HL-60 (cell line): Measurements from ENCODE around the gene ACTR6.

Experiments
- DNase-seq, 2 experiments: peaks; one replicate each; pipeline ENCODE4 v3.0.0-alpha.2; 2010 to 2020; ENCODE audit warnings: low read depth in 1 of 2, low spot score in 1 of 2
- H3K27ac ChIP-seq: fragments of 250-450 bp; sonication (Bioruptor Pico); replicated peaks from 2 replicates; pipeline ENCODE4 v1.5.1; 2020; ENCODE audit warnings: mild to moderate bottlenecking, moderate library complexity
- H3K27me3 ChIP-seq: fragments of 250-450 bp; sonication (Bioruptor Pico); 2 replicates; pipeline ENCODE4 v1.5.1; 2021; ENCODE audit warnings: mild to moderate bottlenecking, moderate library complexity; ENCODE audit not compliant: insufficient read depth, poor library complexity, severe bottlenecking
- H3K4me3 ChIP-seq: replicated peaks from 2 replicates; pipeline ENCODE4 v1.5.1; 2011; ENCODE audit warnings: mild to moderate bottlenecking, control low read depth, low read length; ENCODE audit not compliant: insufficient read depth
- CTCF ChIP-seq: IDR thresholded peaks from one replicate; pipeline ENCODE4 v1.5.1; 2011; ENCODE audit warnings: low read length, control low read depth, inconsistent platforms; ENCODE audit not compliant: insufficient read depth
- GABPA ChIP-seq: IDR thresholded peaks from 2 replicates; pipeline ENCODE4 v1.6.1; 2012; ENCODE audit warnings: low read depth
- POLR2AphosphoS5 ChIP-seq: IDR thresholded peaks from 2 replicates; pipeline ENCODE4 v1.6.1; 2012; ENCODE audit warnings: low read depth
- REST ChIP-seq: IDR thresholded peaks from 2 replicates; pipeline ENCODE4 v1.6.1; 2012; ENCODE audit warnings: low read depth; ENCODE audit not compliant: insufficient replicate concordance
- SPI1 ChIP-seq: IDR thresholded peaks from 2 replicates; pipeline ENCODE4 v1.6.1; 2012; ENCODE audit warnings: low read depth, mild to moderate bottlenecking, borderline replicate concordance

Gene ACTR6

GRCh38 chr12:100197486-100197885, 3.1 kb upstream of the ACTR6 start:
- no peak overlapping the region for H3K4me3 ChIP-seq
- TF ChIP-seq SPI1 (no peak), CTCF (no peak), REST (no peak), GABPA (no peak), POLR2AphosphoS5 (no peak)
- no peak for DNase-seq
- no peak overlapping the region for H3K27ac ChIP-seq
- no peaks in the 10 kb centered on the region for H3K27me3 ChIP-seq

- H3K27ac ChIP-seq, result peak overlapping the region; percentile 74; the same call in 1 of the 2 replicates
- DNase-seq, result no peak
- TF ChIP-seq GABPA (no peak), CTCF (no peak), SPI1 (no peak), REST (no peak), POLR2AphosphoS5 (no peak)
Observed at GRCh38 chr12:100199023-100199346, 1.6 kb upstream of the ACTR6 start.

GRCh38 chr12:100199347-100200149, 1.1 kb upstream of the ACTR6 start:
- peak; percentile 48 to 77 for DNase-seq
- peak overlapping the region; percentile 74 for H3K27ac ChIP-seq
- no peaks in the 10 kb centered on the region for H3K27me3 ChIP-seq
- TF ChIP-seq GABPA, result 0 out of 2 replicates have a peak, but pooled peaks have one; percentile 5
- no peak for TF ChIP-seq POLR2AphosphoS5
- H3K4me3 ChIP-seq, result peak overlapping the region; percentile 91

More at GRCh38 chr12:100199023-100199346, 1.6 kb upstream of the ACTR6 start:
- no peaks in the 10 kb centered on the region for H3K27me3 ChIP-seq
- peak overlapping the region; percentile 91 for H3K4me3 ChIP-seq

- TF ChIP-seq GABPA (no peak), SPI1 (no peak), POLR2AphosphoS5 (no peak), REST (no peak), CTCF (no peak)
- Histone ChIP-seq H3K4me3 (peak overlapping the region; percentile 91), H3K27ac (peak overlapping the region; percentile 74), H3K27me3 (no peaks in the 10 kb centered on the region)
- DNase-seq, result no peak
Observed at GRCh38 chr12:100201604-100202423, 1.2 kb downstream of the ACTR6 start.
